ENCODE data around the gene PSMB4.
"Not testable (repeated sequence)": the region's sequence is repeated elsewhere in the genome, so short reads cannot be mapped to it uniquely, and the experiment has no call there.

The PSMB4 gene

GRCh38 chr1:151390221-151391078 lies 8.9 kb upstream of the PSMB4 start:
- DNase-seq, ATAC-seq: not testable (repeated sequence)

DNA sequence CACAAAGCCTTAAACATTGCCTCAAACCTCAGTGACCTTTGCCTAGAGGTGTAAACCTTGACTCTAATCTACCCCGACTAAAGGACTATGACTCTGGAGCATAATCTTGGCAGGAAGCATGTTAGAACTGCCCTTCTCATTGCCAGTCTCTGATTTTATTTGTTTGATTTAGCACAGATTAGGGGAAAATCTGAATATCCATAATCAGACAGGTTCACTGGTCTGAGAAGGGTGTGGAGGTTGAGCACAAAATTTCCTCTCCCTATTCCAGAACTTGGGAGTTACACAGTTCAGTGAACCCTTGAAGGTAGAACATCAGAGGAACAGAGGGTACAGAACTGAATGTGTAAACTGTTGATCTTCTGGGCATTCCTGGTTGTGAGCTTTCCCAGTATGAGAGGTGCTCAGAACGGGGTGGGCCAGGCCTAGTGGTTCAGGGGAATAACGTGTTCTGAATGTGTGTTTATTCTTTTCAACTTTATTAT lies 8.3 kb upstream of the PSMB4 start:
- ATAC-seq (no peak), DNase-seq (no peak)

DNA sequence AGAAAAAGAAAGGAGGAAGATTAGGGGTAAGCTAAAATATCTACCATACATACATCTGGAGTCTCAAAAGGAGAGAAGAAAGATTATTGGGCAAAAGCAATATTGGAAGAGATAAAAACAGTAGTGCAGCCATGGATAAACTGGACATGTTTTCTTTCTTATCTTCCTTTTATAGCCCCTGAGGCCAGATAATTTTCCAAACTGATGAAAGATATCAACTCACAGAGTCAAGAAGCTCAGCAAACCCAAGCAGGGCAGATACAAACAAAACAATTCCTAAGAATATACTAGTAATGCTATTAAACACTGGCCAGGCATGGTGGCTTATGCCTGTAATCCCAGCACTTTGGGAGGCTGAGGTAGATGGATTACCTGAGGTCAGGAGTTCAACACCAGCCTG lies 5.8 kb upstream of the PSMB4 start:
- ATAC-seq (no peak), DNase-seq (no peak)

DNA sequence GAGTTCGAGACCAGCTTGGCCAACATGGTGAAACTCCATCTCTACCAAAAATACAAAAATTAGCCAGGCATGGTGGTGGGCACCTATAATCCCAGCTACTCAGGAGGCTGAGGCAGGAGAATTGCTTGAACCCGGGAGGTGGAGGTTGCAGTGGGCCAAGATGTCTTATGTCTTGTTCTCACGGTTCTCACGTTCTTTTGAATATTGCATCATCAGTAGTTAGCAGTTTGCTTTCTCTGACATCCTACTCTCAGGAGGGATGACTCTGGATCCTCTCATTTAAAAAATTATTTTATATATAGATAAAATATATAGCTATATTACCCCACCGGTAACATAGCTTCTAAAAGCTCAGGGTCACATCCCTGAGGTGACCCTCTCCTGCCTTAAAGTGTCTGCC lies 3.1 kb upstream of the PSMB4 start:
- not testable (repeated sequence) for DNase-seq

GRCh38 chr1:151401125-151401788 lies 1.9 kb downstream of the PSMB4 start:
- no peak for DNase-seq
- no peak for ATAC-seq

More for the DNA sequence above, 3.1 kb upstream of the PSMB4 start:
- ATAC-seq, result not testable (repeated sequence)

DNA sequence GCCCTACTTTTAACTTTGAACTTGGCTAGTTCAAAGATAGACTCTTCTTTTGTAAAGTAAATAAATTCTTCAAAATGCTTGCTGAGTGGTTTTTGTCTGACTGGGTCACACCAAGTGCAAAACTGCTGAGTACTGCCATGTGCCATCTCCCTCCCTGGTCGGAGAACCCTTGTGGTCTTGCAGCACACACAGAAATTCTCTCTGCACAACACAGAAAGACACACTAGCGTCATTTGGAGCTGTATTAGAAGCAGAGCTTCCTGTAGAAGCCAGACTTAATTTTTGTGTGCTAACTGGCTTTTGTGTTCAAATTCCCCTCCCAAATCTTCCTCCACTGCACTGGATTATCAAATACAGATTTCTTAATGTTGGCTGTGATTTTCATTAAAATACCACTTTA lies 2.5 kb downstream of the PSMB4 start:
- DNase-seq (no peak), ATAC-seq (no peak)

- DNase-seq, result no peak
- ATAC-seq, result no peak
Observed at GRCh38 chr1:151402764-151403163, 3.4 kb downstream of the PSMB4 start.

DNA sequence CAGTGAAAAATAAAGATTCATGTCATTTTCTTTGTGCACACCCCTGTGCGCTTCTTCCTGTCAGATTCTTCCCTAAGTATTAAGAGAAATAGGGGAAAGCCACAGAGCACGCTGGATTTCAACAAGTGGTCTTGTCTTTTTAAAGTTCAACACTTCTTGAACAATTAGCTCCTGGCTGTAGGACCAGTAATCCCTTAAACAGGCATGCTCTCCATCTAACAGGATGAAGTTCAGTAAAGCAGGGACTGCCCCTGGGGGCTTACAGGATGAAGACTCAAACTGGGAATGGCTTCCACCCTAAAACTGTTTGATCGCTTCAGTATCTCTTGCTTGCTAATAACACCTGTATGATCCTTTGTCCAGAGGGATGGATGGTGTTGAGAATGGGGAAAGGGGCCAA lies 4.2 kb downstream of the PSMB4 start:
- ATAC-seq (no peak), DNase-seq (no peak)

GRCh38 chr1:151405187-151405951 lies 6.0 kb downstream of the PSMB4 start:
- no peak for DNase-seq

GRCh38 chr1:151406176-151406575 lies 6.8 kb downstream of the PSMB4 start:
- no peak for DNase-seq

More at GRCh38 chr1:151405187-151405951, 6.0 kb downstream of the PSMB4 start:
- ATAC-seq, result no peak

DNA sequence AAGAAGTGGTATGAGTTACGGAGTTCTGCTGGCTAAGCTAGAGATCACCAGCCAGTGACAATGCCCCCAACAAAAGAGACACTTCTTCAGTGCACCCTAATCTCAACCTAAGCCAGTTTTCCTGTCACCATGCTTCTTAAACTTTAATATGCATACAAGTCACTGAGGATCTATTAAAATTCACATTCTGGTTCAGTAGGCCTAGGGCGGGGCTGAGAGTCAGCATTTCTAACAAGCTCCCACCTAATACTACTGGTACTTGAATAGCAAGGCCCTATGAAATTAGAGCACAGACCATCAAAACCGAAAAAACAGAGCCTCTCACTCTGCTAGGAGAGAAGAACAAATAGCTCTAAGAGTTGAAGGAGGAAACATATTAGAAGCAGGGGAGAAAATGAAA lies 7.9 kb downstream of the PSMB4 start:
- DNase-seq (no peak), ATAC-seq (no peak)

More at GRCh38 chr1:151406176-151406575, 6.8 kb downstream of the PSMB4 start:
- ATAC-seq, result no peak

- DNase-seq (no peak), ATAC-seq (no peak)
Observed at GRCh38 chr1:151408891-151409290, 9.5 kb downstream of the PSMB4 start.

DNA sequence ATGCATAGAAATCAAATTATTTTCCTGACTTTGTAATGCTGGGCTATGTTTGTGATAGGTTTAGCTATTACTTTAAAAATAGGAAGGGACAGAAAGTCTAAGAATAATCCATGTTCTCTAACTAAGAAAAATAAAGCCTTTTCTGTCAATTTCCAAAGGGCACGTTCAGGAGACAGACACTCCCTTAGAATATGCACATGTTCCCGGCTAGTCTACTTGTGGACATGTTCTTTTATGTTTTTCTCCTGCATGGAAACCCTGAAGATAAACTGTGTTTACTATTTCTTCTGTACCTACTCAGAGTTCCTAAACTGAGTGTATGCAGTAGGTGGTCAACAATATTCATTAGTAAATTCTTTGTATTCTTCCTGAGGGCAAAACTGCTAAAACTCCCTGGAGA lies 12.5 kb downstream of the PSMB4 start:
- no peak for ATAC-seq
- DNase-seq, result no peak

- DNase-seq, result no peak
- no peak for ATAC-seq
Observed at GRCh38 chr1:151416231-151416630, 16.9 kb downstream of the PSMB4 start.

DNA sequence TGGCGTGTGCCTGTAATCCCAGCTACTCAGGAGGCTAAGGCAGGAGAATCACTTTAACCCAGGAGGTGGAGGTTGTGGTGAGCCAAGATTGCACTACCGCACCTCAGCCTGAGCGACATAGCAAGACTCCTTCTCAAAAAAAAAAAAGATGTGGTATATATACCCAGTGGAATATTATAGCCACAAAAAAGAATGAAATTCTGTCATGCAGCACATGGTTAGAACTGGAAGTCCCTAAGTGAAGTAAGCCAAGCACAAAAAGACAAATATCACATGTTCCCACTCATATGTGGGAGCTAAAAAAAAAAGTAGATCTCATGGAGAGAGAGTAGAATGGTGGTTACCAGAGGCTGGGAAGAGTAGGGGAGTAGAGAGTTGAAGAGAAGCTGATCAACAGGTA lies 18.7 kb downstream of the PSMB4 start:
- no peak for ATAC-seq

DNA sequence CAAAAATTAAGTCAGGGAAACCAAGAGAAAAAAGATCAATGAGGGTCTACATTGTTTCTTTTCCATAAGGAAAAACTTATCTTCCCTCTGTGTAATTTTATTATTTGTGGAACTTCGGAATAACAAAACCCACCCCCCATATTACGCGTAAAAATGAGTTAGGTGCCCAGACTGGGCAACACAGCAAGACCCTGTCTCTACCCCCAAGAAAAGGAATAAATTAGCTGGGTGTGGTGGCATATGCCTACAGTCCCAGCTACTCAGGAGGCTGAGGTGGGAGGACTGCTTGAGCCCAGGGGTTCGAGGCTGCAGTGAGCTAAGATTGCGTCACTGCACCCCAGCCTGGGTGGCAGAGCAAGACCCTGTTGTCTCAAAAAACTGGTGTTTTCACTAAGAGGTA lies 20.4 kb downstream of the PSMB4 start:
- no peak for DNase-seq
- ATAC-seq, result no peak

More for the DNA sequence above, 18.7 kb downstream of the PSMB4 start:
- no peak for DNase-seq

GRCh38 chr1:151425103-151425502 lies 25.7 kb downstream of the PSMB4 start:
- ATAC-seq (no peak), DNase-seq (no peak)

GRCh38 chr1:151428068-151428467 lies 28.7 kb downstream of the PSMB4 start:
- DNase-seq (no peak), ATAC-seq (no peak)

DNA sequence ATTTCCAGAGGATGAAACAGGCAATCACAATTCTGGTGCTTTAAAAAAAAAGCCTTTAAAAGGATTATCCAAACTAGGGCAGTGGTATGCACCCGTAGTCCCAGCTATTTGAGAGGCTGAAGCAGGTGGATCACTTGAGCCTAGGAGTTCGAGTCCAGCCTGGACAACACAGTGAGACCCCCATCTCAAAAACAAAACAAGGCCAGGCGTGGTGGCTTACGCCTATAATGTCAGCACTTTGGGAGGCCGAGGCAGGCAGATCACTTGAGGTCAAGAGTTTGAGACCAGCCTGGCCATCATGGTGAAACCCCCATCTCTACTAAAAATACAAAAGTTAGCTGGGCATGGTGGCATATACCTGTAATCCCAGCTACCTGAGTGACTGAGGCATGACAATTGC lies 34.5 kb downstream of the PSMB4 start:
- not testable (repeated sequence) for ATAC-seq, DNase-seq

- ATAC-seq (no peak), DNase-seq (no peak)
Observed at GRCh38 chr1:151435174-151435573, 35.8 kb downstream of the PSMB4 start.

- no peak for DNase-seq
- no peak for ATAC-seq
Observed at GRCh38 chr1:151436985-151437384, 37.6 kb downstream of the PSMB4 start.

- ATAC-seq, DNase-seq: not testable (repeated sequence)
Observed at GRCh38 chr1:151437396-151437795, 38.0 kb downstream of the PSMB4 start.
